Kidney (tissue), 14 donors: ENCODE data around the gene SYT9. TPM values are rescaled to one million over a fixed set of nuclear protein-coding genes. Genes with fewer than 3 reads are reported as not detected.
A peak's percentile ranks its signal among the peaks of the same experiment; 100 is the strongest.

Source experiments
- DNase-seq, 5 donors: peaks; one replicate each; pipeline ENCODE4 v3.0.0-alpha.2; 2013 to 2020
- FAIRE-seq: peaks from 2 replicates; lab custom pipeline; 2012; peaks lifted over from hg19 to GRCh38; lab: Jason Lieb, UNC
- H3K27ac ChIP-seq, 2 donors: one replicate each; pipeline ENCODE4 v1.7.0; 2013; ENCODE audit warnings: low read depth in 2 of 2, low read length in 2 of 2, inconsistent platforms in 1 of 2
- H3K27me3 ChIP-seq: one replicate; pipeline ENCODE4 v1.7.1; 2013; ENCODE audit warnings: low read length, inconsistent platforms; ENCODE audit not compliant: control insufficient read depth, insufficient read depth
- H3K36me3 ChIP-seq, 3 donors: one replicate each; pipeline versions ENCODE4 v1.7.0 to v1.7.1; 2013; ENCODE audit warnings: low read length in 3 of 3, control low read depth in 1 of 3, inconsistent platforms in 1 of 3; ENCODE audit not compliant: insufficient read depth in 3 of 3, control insufficient read depth in 2 of 3
- H3K4me1 ChIP-seq, 3 donors: one replicate each; pipeline versions ENCODE4 v1.7.0 to v1.7.1; 2013; ENCODE audit warnings: low read length in 3 of 3, inconsistent platforms in 1 of 3, low read depth in 1 of 3; ENCODE audit not compliant: control insufficient read depth in 2 of 3, insufficient read depth in 2 of 3
- H3K4me3 ChIP-seq, 3 donors: one replicate each; pipeline versions ENCODE4 v1.7.0 to v1.8.1; 2013; ENCODE audit warnings: low read length in 3 of 3, control low read depth in 1 of 3, inconsistent platforms in 1 of 3
- H3K9ac ChIP-seq, 3 donors: one replicate each; pipeline versions ENCODE4 v1.7.0 to v1.7.1; 2013; ENCODE audit warnings: low read length in 3 of 3, control low read depth in 1 of 3, inconsistent platforms in 1 of 3
- H3K9me3 ChIP-seq, 3 donors: one replicate each; pipeline versions ENCODE4 v1.7.0 to v1.7.1; 2013; ENCODE audit warnings: low read length in 3 of 3, control low read depth in 1 of 3, inconsistent platforms in 1 of 3; ENCODE audit not compliant: control insufficient read depth in 2 of 3, insufficient read depth in 1 of 3
- CTCF ChIP-seq: IDR thresholded peaks from 3 replicates; pipeline ENCODE4 v1.5.1; 2012; ENCODE audit warnings: mild to moderate bottlenecking, moderate library complexity, borderline replicate concordance; ENCODE audit not compliant: insufficient read depth; ENCODE audit errors: extremely low read depth
- intact Hi-C: fragments of 100-400 bp; cut with DNase I; formaldehyde crosslinking; loops from one replicate; pipeline ENCODE4 v1.11.1; 2022
- polyA plus RNA-seq: library from polyadenylated mRNA; stranded (reverse); fragments of 350-450 nt; fragmentation: Illumina TruSeq; extraction: RNeasy Lipid Tissue Mini Kit (QIAGEN cat#74804); gene quantifications from one replicate; pipeline ENCODE4 v1.2.3, GENCODE V29; 2014; ENCODE audit warnings: low read depth, low replicate concordance; ENCODE audit not compliant: insufficient read depth
- total RNA-seq: library from RNA; stranded (reverse); fragmentation: NEBNext Ultra II Directional; extraction: Animal tissue kit (Norgen Biotek cat#: 25700); gene quantifications from one replicate; pipeline ENCODE4 v1.2.1, GENCODE V29; 2021
- donor health status: control.
- donor health status: control.
- donor health status: control.
- donor health status: control.
- donor health status: control.
- donor health status: DM: yes; HTN: yes; CAD: no.
- donor health status: Normal renal cell carcinoma (clear cell type).

SYT9 gene
- total and polyA plus RNA-seq, 2 donors from 2014 or later, result 1.5 to 2.7 TPM

- DNase-seq (no peak), FAIRE-seq (no peak)
- Histone ChIP-seq H3K9ac (no peak overlapping the region), H3K27ac (no peak overlapping the region), H3K4me1 (no peaks in the 10 kb centered on the region), H3K27me3 (no peaks in the 10 kb centered on the region), H3K4me3 (no peak overlapping the region), H3K9me3 (no peaks in the 10 kb centered on the region), H3K36me3 (no peaks in the 10 kb centered on the region)
- TF ChIP-seq CTCF, result no peak
- intact Hi-C loops, result no loop called here
Measured at GRCh38 chr11:7471071-7471470, 219.4 kb downstream of the SYT9 start.

- H3K9ac ChIP-seq, result no peak overlapping the region
- no peak overlapping the region for H3K4me3 ChIP-seq
- no peaks in the 10 kb centered on the region for H3K36me3 ChIP-seq
- no peak overlapping the region for H3K27ac ChIP-seq
- H3K9me3 ChIP-seq, result no peaks in the 10 kb centered on the region
- no peak for TF ChIP-seq CTCF
- no peaks in the 10 kb centered on the region for H3K4me1 ChIP-seq
- H3K27me3 ChIP-seq, result no peaks in the 10 kb centered on the region
- intact Hi-C loops, result no loop called here
- FAIRE-seq, result no peak
- DNase-seq, result no peak
Measured at GRCh38 chr11:7473717-7474116, 222.0 kb downstream of the SYT9 start.

- Histone ChIP-seq H3K4me3 (no peak overlapping the region), H3K9me3 (no peaks in the 10 kb centered on the region), H3K4me1 (peaks cover 0 to 7% (median 4%) of the 10 kb centered on the region in 3 donors), H3K27me3 (no peaks in the 10 kb centered on the region), H3K27ac (no peak overlapping the region), H3K9ac (no peak overlapping the region), H3K36me3 (no peaks in the 10 kb centered on the region)
- no peak for DNase-seq
- no peak for FAIRE-seq
- intact Hi-C loops, result no loop called here
- no peak for TF ChIP-seq CTCF
Measured at GRCh38 chr11:7480113-7480512, 228.4 kb downstream of the SYT9 start.

- no peak overlapping the region for H3K27ac ChIP-seq
- no peaks in the 10 kb centered on the region for H3K27me3 ChIP-seq
- FAIRE-seq (no peak), DNase-seq (peak in 2 of 5 donors; percentile 52 to 61)
- H3K4me3 ChIP-seq, result no peak overlapping the region
- no peaks in the 10 kb centered on the region for H3K9me3 ChIP-seq
- no peaks in the 10 kb centered on the region for H3K36me3 ChIP-seq
- intact Hi-C loops, result no loop called here
- no peak overlapping the region for H3K9ac ChIP-seq
- peaks cover 0 to 7% (median 4%) of the 10 kb centered on the region in 3 donors for H3K4me1 ChIP-seq
- no peak for TF ChIP-seq CTCF
Measured at GRCh38 chr11:7484131-7484530, 232.4 kb downstream of the SYT9 start.
